ENCODE data around the gene GRAMD1C.
"Not testable (repeated sequence)": the region's sequence is repeated elsewhere in the genome, so short reads cannot be mapped to it uniquely, and the experiment has no call there.

The GRAMD1C gene

GRCh38 chr3:113838631-113839209, at the start of gene GRAMD1C:
TSS of gene GRAMD1C (plus strand) at chr3:113838788. CDS start at chr3:113838910, 122 bp downstream.
- peak; percentile 86 for FAIRE-seq
- DNase-seq (ENCODE audit: insufficient read length, low spot score): peak; percentile 80

GRCh38 chr3:113791381-113791780, 47.2 kb upstream of the GRAMD1C start:
- FAIRE-seq (no peak), DNase-seq (ENCODE audit: insufficient read length, low spot score) (no peak)

GRCh38 chr3:113794526-113794925, 44.1 kb upstream of the GRAMD1C start:
- FAIRE-seq: no peak
- DNase-seq (ENCODE audit: insufficient read length, low spot score): no peak

- FAIRE-seq (no peak), DNase-seq (ENCODE audit: insufficient read length, low spot score) (no peak)
These were observed 42.9 kb upstream of the GRAMD1C start for GRCh38 chr3:113795693-113796092.

- FAIRE-seq (peak; percentile 66), DNase-seq (ENCODE audit: insufficient read length, low spot score) (peak; percentile 17)
These were observed 35.7 kb upstream of the GRAMD1C start for GRCh38 chr3:113802795-113803455.

- peak; percentile 49 for FAIRE-seq
- no peak for DNase-seq (ENCODE audit: insufficient read length, low spot score)
These were observed 33.9 kb upstream of the GRAMD1C start for GRCh38 chr3:113804661-113805060.

GRCh38 chr3:113805249-113805648, 33.3 kb upstream of the GRAMD1C start:
- FAIRE-seq: peak; percentile 75
- no peak for DNase-seq (ENCODE audit: insufficient read length, low spot score)

GRCh38 chr3:113812854-113813253, 25.7 kb upstream of the GRAMD1C start:
- no peak for FAIRE-seq
- DNase-seq (ENCODE audit: insufficient read length, low spot score): no peak

- FAIRE-seq: no peak
- no peak for DNase-seq (ENCODE audit: insufficient read length, low spot score)
These were observed 18.7 kb upstream of the GRAMD1C start for GRCh38 chr3:113819866-113820265.

- no peak for DNase-seq (ENCODE audit: insufficient read length, low spot score)
- peak; percentile 92 for FAIRE-seq
These were observed 13.5 kb upstream of the GRAMD1C start for GRCh38 chr3:113825090-113825489.

GRCh38 chr3:113828600-113828999, 10.0 kb upstream of the GRAMD1C start:
- DNase-seq (ENCODE audit: insufficient read length, low spot score): no peak
- peak; percentile 94 for FAIRE-seq

- DNase-seq (ENCODE audit: insufficient read length, low spot score) (no peak), FAIRE-seq (no peak)
These were observed 8.8 kb upstream of the GRAMD1C start for GRCh38 chr3:113829576-113830354.

- DNase-seq (ENCODE audit: insufficient read length, low spot score) (no peak), FAIRE-seq (peak; percentile 88)
These were observed 7.6 kb upstream of the GRAMD1C start for GRCh38 chr3:113831103-113831355.

GRCh38 chr3:113832477-113833164, 6.0 kb upstream of the GRAMD1C start:
- DNase-seq (ENCODE audit: insufficient read length, low spot score) (no peak), FAIRE-seq (peak; percentile 28)

GRCh38 chr3:113834983-113835382, 3.6 kb upstream of the GRAMD1C start:
- DNase-seq (ENCODE audit: insufficient read length, low spot score) (no peak), FAIRE-seq (no peak)

- DNase-seq (ENCODE audit: insufficient read length, low spot score) (no peak), FAIRE-seq (no peak)
These were observed 963 bp downstream of the GRAMD1C start for GRCh38 chr3:113839551-113839950.

GRCh38 chr3:113844622-113845222, 6.1 kb downstream of the GRAMD1C start:
- DNase-seq (ENCODE audit: insufficient read length, low spot score) (no peak), FAIRE-seq (peak; percentile 70)

GRCh38 chr3:113847247-113847646, 8.7 kb downstream of the GRAMD1C start:
- DNase-seq (ENCODE audit: insufficient read length, low spot score): no peak
- FAIRE-seq: no peak

- FAIRE-seq (no peak), DNase-seq (ENCODE audit: insufficient read length, low spot score) (no peak)
These were observed 9.3 kb downstream of the GRAMD1C start for GRCh38 chr3:113847664-113848461.

- not testable (repeated sequence) for DNase-seq (ENCODE audit: insufficient read length, low spot score); FAIRE-seq
These were observed 10.5 kb downstream of the GRAMD1C start for GRCh38 chr3:113849071-113849470.
